Endothelial cell of umbilical vein (primary cell): ENCODE data around the gene HK3.

ENCODE experiments used
- EZH2 ChIP-seq: IDR thresholded peaks from 2 replicates; pipeline ENCODE4 v1.6.1; 2012; ENCODE audit warnings: borderline replicate concordance, low read depth, mild to moderate bottlenecking, moderate library complexity, low read length, inconsistent platforms; ENCODE audit not compliant: severe bottlenecking
- FOS ChIP-seq: IDR thresholded peaks from 2 replicates; pipeline ENCODE4 v1.6.1; 2011; ENCODE audit warnings: mild to moderate bottlenecking, low read length, moderate library complexity, borderline replicate concordance; ENCODE audit not compliant: insufficient read depth
- GATA2 ChIP-seq: IDR thresholded peaks from 2 replicates; pipeline ENCODE4 v1.7.0; 2011; ENCODE audit warnings: low read depth, mild to moderate bottlenecking, moderate library complexity, mixed read lengths, low read length; ENCODE audit not compliant: insufficient read length, insufficient read depth
- POLR2A ChIP-seq: IDR thresholded peaks from 2 replicates; pipeline ENCODE4 v1.6.1; 2012; ENCODE audit warnings: low read depth, mild to moderate bottlenecking, control low read depth, low read length
- POLR2AphosphoS5 ChIP-seq: IDR thresholded peaks from 2 replicates; pipeline ENCODE4 v1.6.1; 2012; ENCODE audit warnings: low read depth, mild to moderate bottlenecking, control low read depth, low read length, moderate library complexity; ENCODE audit not compliant: insufficient read depth
- TF ChIP-seq, protein P1 (sequence below), 2 donors: IDR thresholded peaks; 1 replicate in 1 of 2; 2 replicates in 1 of 2; pipeline ENCODE4 v1.5.1; 2011; ENCODE audit warnings: low read length in 2 of 2, mild to moderate bottlenecking in 2 of 2, moderate library complexity in 2 of 2, control low read depth in 1 of 2, inconsistent platforms in 1 of 2, low read depth in 1 of 2; ENCODE audit not compliant: insufficient read depth in 1 of 2; ENCODE audit errors: extremely low read depth in 1 of 2
- TF ChIP-seq, protein P2 (sequence below): IDR thresholded peaks from 2 replicates; pipeline ENCODE4 v1.6.1; 2011; ENCODE audit not compliant: insufficient read depth, insufficient read length

DNA sequence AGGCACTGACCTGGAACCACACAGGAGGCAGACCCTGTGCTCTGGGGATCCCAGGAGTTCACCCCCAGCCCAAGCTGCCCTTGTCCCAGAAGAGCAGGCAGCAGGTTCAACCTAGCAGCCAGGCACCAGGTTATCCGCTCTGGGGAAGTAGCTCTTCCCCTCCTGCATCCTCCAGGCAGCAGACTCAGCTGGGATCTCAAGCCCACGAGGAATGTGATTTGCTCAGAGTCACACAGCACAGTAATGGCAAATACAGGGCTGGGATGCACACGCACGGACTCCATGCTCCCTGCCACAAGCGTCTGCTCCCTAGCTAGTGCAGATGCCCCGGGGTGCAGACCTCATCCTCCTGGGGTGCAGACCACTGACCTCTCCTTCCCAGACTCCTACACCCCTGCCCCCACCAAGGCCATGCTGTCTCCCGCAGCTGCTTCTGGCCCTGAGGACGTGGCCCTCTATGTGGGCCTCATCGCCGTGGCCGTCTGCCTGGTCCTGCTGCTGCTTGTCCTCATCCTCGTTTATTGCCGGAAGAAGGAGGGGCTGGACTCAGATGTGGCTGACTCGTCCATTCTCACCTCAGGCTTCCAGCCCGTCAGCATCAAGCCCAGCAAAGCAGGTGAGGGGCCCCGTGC is 25.5 kb downstream of the HK3 start:
- TF ChIP-seq EZH2 = no peak
- TF ChIP-seq, protein P1, sequence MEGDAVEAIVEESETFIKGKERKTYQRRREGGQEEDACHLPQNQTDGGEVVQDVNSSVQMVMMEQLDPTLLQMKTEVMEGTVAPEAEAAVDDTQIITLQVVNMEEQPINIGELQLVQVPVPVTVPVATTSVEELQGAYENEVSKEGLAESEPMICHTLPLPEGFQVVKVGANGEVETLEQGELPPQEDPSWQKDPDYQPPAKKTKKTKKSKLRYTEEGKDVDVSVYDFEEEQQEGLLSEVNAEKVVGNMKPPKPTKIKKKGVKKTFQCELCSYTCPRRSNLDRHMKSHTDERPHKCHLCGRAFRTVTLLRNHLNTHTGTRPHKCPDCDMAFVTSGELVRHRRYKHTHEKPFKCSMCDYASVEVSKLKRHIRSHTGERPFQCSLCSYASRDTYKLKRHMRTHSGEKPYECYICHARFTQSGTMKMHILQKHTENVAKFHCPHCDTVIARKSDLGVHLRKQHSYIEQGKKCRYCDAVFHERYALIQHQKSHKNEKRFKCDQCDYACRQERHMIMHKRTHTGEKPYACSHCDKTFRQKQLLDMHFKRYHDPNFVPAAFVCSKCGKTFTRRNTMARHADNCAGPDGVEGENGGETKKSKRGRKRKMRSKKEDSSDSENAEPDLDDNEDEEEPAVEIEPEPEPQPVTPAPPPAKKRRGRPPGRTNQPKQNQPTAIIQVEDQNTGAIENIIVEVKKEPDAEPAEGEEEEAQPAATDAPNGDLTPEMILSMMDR (IDR thresholded peaks at IDR 0.05; ENCODE audit: extremely low read depth in 1 of 2, insufficient read depth in 1 of 2, low read depth in 1 of 2, low read length in 2 of 2) = no peak
- no peak for TF ChIP-seq POLR2A
- TF ChIP-seq, protein P2, sequence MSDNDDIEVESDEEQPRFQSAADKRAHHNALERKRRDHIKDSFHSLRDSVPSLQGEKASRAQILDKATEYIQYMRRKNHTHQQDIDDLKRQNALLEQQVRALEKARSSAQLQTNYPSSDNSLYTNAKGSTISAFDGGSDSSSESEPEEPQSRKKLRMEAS = no peak
- no peak for TF ChIP-seq FOS
- TF ChIP-seq POLR2AphosphoS5 = no peak
- TF ChIP-seq GATA2 = no peak
